Left lung (tissue), 10 donors: ENCODE data around the gene SYK. TPM values are rescaled to one million over a fixed set of nuclear protein-coding genes. Genes with fewer than 3 reads are reported as not detected.

Experiments
- ATAC-seq: fragments of 200-7000 bp; cut with Tn5 transposase; one replicate; pipeline ENCODE4 v1.9.1; 2020; ENCODE audit warnings: moderate library complexity
- DNase-seq, 4 donors: peaks; one replicate each; pipeline ENCODE4 v3.0.0-alpha.2; 2013 to 2020
- H3K27ac ChIP-seq, 2 donors: fragments of 200-600 bp; sonication (generic) in 1 of 2; one replicate each; pipeline versions ENCODE4 v1.5.0 to v1.8.0; 2020 to 2021
- H3K27me3 ChIP-seq, 2 donors: fragments of 200-600 bp; sonication (generic) in 1 of 2; one replicate each; pipeline versions ENCODE4 v1.5.0 to v1.8.0; 2020 to 2021
- H3K36me3 ChIP-seq, 2 donors: fragments of 200-600 bp; sonication (generic) in 1 of 2; one replicate each; pipeline versions ENCODE4 v1.5.0 to v1.8.0; 2020 to 2021
- H3K4me1 ChIP-seq, 2 donors: fragments of 200-600 bp; one replicate each; pipeline ENCODE4 v1.8.0; 2021
- H3K4me3 ChIP-seq, 2 donors: fragments of 200-600 bp; sonication (generic) in 1 of 2; one replicate each; pipeline versions ENCODE4 v1.5.0 to v1.8.0; 2020 to 2021; ENCODE audit warnings: mild to moderate bottlenecking in 1 of 2
- H3K9me3 ChIP-seq, 2 donors: fragments of 200-600 bp; sonication (generic) in 1 of 2; one replicate each; pipeline versions ENCODE4 v1.5.0 to v1.8.0; 2020 to 2021
- intact Hi-C, 2 donors: fragments of 100-400 bp; cut with DNase I; formaldehyde crosslinking; loops; one replicate each; pipeline versions ENCODE4 v1.11.2 to v1.14.2; 2022
- polyA plus RNA-seq, 6 donors: library from polyadenylated mRNA; unstranded; fragments of 120-200 nt; gene quantifications; one replicate each; pipeline ENCODE4 v1.2.1, GENCODE V29; 2013; ENCODE audit not compliant: insufficient read length in 6 of 6
- total RNA-seq, 2 donors: library from RNA; stranded (reverse); fragmentation: NEBNext Ultra II Directional; extraction: Animal tissue kit (Norgen Biotek cat#: 25700); gene quantifications; one replicate each; pipeline ENCODE4 v1.2.1, GENCODE V29; 2021
- TF ChIP-seq, protein P1 (sequence below), 2 donors: fragments of 200-600 bp; sonication (generic) in 1 of 2; IDR thresholded peaks; one replicate each; pipeline versions ENCODE4 v1.5.0 to v1.8.0; 2021; ENCODE audit warnings: antibody characterized with exemption in 2 of 2
- donor health status: DM: no; HTN: yes; CAD: no.
- donor health status: DM: no; HTN: no; CAD: no.

The SYK gene
- total and polyA plus RNA-seq, 8 donors: 16.0 to 91.8 (median 19.6) TPM

DNA sequence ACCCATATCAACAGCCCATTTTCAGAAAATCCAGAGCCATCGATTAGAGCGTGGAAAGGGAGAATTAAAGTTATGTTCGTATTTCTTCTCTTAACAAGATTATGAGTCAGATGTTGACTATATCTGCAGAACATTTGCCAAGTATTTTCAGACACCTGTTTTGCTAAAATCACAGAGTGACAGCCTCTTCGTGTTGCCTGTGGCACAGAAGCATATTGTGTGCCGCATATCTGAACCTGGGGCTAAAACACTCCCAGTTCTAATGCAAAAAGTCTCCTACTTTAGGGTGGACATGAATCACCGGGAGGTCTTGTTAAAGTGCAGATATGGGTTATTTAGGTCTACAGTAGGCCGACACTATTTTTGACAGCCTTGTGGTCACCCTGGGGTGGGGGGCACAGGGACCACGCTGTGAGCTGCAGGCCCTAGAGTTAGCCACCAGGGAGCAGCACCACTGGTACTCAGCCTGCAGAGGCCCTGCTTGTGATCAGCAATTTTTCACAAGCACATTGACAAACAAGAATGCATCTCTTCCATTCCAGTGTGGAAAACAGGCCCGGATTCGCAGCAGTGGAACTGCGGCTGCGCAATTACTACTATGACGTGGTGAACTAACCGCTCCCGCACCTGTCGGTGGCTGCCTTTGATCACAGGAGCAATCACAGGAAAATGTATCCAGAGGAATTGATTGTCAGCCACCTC lies 93.5 kb downstream of the SYK start:
- Histone ChIP-seq H3K4me3 (no peak overlapping the region), H3K36me3 (peaks cover 0 to 95% of the 10 kb centered on the region in 2 donors), H3K27me3 (peaks cover 0 to under 1% of the 10 kb centered on the region in 2 donors), H3K4me1 (no peaks in the 10 kb centered on the region), H3K27ac (no peak overlapping the region), H3K9me3 (no peaks in the 10 kb centered on the region)
- peak; percentile 36 for ATAC-seq
- TF ChIP-seq, protein P1, sequence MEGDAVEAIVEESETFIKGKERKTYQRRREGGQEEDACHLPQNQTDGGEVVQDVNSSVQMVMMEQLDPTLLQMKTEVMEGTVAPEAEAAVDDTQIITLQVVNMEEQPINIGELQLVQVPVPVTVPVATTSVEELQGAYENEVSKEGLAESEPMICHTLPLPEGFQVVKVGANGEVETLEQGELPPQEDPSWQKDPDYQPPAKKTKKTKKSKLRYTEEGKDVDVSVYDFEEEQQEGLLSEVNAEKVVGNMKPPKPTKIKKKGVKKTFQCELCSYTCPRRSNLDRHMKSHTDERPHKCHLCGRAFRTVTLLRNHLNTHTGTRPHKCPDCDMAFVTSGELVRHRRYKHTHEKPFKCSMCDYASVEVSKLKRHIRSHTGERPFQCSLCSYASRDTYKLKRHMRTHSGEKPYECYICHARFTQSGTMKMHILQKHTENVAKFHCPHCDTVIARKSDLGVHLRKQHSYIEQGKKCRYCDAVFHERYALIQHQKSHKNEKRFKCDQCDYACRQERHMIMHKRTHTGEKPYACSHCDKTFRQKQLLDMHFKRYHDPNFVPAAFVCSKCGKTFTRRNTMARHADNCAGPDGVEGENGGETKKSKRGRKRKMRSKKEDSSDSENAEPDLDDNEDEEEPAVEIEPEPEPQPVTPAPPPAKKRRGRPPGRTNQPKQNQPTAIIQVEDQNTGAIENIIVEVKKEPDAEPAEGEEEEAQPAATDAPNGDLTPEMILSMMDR (IDR thresholded peaks at IDR 0.05): peak; percentile 21 to 42
- DNase-seq: no peak
- intact Hi-C loops: no loop called here

DNA sequence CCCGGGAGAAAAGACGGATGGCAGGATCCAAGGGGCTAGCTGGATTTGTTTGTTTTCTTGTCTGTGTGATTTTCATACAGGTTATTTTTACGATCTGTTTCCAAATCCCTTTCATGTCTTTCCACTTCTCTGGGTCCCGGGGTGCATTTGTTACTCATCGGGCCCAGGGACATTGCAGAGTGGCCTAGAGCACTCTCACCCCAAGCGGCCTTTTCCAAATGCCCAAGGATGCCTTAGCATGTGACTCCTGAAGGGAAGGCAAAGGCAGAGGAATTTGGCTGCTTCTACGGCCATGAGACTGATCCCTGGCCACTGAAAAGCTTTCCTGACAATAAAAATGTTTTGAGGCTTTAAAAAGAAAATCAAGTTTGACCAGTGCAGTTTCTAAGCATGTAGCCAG lies 94.2 kb downstream of the SYK start:
- intact Hi-C loops: no loop called here
- H3K4me1 ChIP-seq: no peaks in the 10 kb centered on the region
- ATAC-seq: no peak
- no peak overlapping the region for H3K4me3 ChIP-seq
- TF ChIP-seq, protein P1 (IDR thresholded peaks at IDR 0.05): no peak
- peaks cover 0 to 89% of the 10 kb centered on the region in 2 donors for H3K36me3 ChIP-seq
- H3K27me3 ChIP-seq: no peaks in the 10 kb centered on the region
- H3K27ac ChIP-seq: no peak overlapping the region
- no peak for DNase-seq
- no peaks in the 10 kb centered on the region for H3K9me3 ChIP-seq

DNA sequence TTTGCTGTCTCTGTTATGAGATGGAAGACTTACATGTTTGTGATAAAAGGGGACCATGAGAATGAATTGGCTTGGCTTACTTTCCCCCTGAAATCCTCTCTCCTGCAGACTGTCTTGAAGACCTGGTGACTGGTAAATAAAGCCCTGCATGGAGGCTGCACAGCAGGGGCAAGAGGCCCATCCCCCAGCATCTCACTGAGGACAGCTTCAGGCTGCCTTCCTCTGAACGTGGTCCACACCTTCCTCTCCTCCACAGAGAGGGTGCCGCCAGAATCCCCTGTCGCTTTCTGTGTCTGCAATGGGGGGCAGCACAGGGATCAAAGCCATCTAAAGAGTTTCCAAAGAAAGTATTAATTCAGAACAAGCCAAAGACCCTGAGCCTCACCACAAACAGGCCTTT lies 94.6 kb downstream of the SYK start:
- Histone ChIP-seq H3K36me3 (peaks cover 0 to 85% of the 10 kb centered on the region in 2 donors), H3K4me1 (no peaks in the 10 kb centered on the region), H3K4me3 (no peak overlapping the region), H3K9me3 (no peaks in the 10 kb centered on the region), H3K27ac (no peak overlapping the region), H3K27me3 (no peaks in the 10 kb centered on the region)
- DNase-seq (no peak), ATAC-seq (no peak)
- TF ChIP-seq, protein P1 (IDR thresholded peaks at IDR 0.05): no peak
- intact Hi-C loops: no loop called here

DNA sequence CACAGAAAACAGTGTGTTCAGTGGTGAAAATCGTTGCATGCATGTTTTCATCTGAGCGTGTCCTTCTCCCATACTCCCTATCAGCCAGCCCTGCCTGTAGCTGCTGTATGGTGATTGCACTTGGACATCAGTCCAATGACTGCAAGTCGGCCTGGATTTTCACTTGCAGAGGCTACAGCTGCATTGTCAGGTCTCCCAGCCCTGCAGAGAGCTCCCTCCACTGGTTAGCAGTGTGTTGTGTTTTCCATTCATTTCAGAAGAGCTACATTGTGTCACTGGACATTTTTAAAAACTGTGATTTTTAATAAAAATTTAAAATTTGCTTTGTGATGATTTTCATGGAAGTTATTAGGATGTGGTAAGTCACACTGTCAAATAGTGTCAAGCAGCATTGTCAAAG lies 96.6 kb downstream of the SYK start:
- H3K36me3 ChIP-seq: peaks cover 0 to 69% of the 10 kb centered on the region in 2 donors
- H3K27me3 ChIP-seq: no peaks in the 10 kb centered on the region
- no peak for ATAC-seq
- H3K4me1 ChIP-seq: no peaks in the 10 kb centered on the region
- no peak for DNase-seq
- intact Hi-C loops: no loop called here
- no peak overlapping the region for H3K4me3 ChIP-seq
- TF ChIP-seq, protein P1 (IDR thresholded peaks at IDR 0.05): no peak
- no peaks in the 10 kb centered on the region for H3K9me3 ChIP-seq
- H3K27ac ChIP-seq: no peak overlapping the region

DNA sequence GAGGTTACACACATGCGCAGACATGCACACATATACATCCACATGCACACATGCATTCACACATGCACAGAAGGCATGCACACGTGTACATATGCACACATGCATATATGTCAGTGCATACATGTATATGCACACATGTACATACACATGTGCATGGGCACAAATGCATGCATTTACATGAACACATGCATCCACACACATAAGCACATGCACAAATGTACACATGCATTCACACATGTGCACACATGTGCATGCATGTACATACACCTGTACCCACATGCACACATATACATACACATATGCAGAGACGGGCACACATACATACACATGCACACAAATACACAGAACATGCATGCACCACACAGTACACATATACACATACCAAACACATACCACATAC lies 97.7 kb downstream of the SYK start:
- Histone ChIP-seq H3K27ac (no peak overlapping the region), H3K9me3 (no peaks in the 10 kb centered on the region), H3K27me3 (no peaks in the 10 kb centered on the region), H3K4me1 (no peaks in the 10 kb centered on the region), H3K4me3 (no peak overlapping the region), H3K36me3 (peaks cover 0 to 59% of the 10 kb centered on the region in 2 donors)
- intact Hi-C loops: no loop called here
- ATAC-seq: no peak
- TF ChIP-seq, protein P1 (IDR thresholded peaks at IDR 0.05): no peak
- no peak for DNase-seq
